Occipital lobe (tissue), 2 donors: ENCODE data around the gene H3-3A. TPM values are rescaled to one million over a fixed set of nuclear protein-coding genes. Genes with fewer than 3 reads are reported as not detected.
"Not testable (repeated sequence)": the region's sequence is repeated elsewhere in the genome, so short reads cannot be mapped to it uniquely, and the experiment has no call there.

Experiments used
- DNase-seq: peaks from one replicate; lab custom pipeline; 2025; lab: John Stamatoyannopoulos, UW
- total RNA-seq: library from RNA; depleted of rRNA; stranded (reverse); fragments of >200 nt; gene quantifications from one replicate; pipeline ENCODE4 v1.2.3, GENCODE V29; 2014

Gene H3-3A
- total RNA-seq, 1 donor from 2014 or later = 371 TPM

GRCh38 chr1:226085675-226086285, 23.3 kb downstream of the H3-3A start:
- DNase-seq = no peak

GRCh38 chr1:226086776-226087175, 24.3 kb downstream of the H3-3A start:
- DNase-seq = no peak

- DNase-seq = no peak
Measured at GRCh38 chr1:226091461-226091860, 28.9 kb downstream of the H3-3A start.

- DNase-seq = not testable (repeated sequence)
Measured at GRCh38 chr1:226092048-226092820, 29.7 kb downstream of the H3-3A start.

GRCh38 chr1:226092965-226093364, 30.4 kb downstream of the H3-3A start:
- no peak for DNase-seq

- DNase-seq = no peak
Measured at GRCh38 chr1:226093621-226094020, 31.1 kb downstream of the H3-3A start.

GRCh38 chr1:226094451-226094850, 31.9 kb downstream of the H3-3A start:
- no peak for DNase-seq

- no peak for DNase-seq
Measured at GRCh38 chr1:226095286-226095685, 32.8 kb downstream of the H3-3A start.

GRCh38 chr1:226097866-226098625, 35.5 kb downstream of the H3-3A start:
- no peak for DNase-seq

GRCh38 chr1:226098870-226099835, 36.6 kb downstream of the H3-3A start:
- no peak for DNase-seq

- no peak for DNase-seq
Measured at GRCh38 chr1:226100436-226101391, 38.2 kb downstream of the H3-3A start.

- DNase-seq = no peak
Measured at GRCh38 chr1:226104671-226105121, 42.2 kb downstream of the H3-3A start.

- DNase-seq = no peak
Measured at GRCh38 chr1:226107471-226108460, 45.2 kb downstream of the H3-3A start.

GRCh38 chr1:226108935-226109828, 46.7 kb downstream of the H3-3A start:
- no peak for DNase-seq

GRCh38 chr1:226109829-226110248, 47.3 kb downstream of the H3-3A start:
- DNase-seq = peak; percentile 79

- peak; percentile 49 for DNase-seq
Measured at GRCh38 chr1:226110249-226111097, 48.0 kb downstream of the H3-3A start.
